Activated T-cell treated with anti-CD3 and anti-CD28 coated beads for 24 hours (primary cell): ENCODE results near the gene SAMMSON.

Experiments used
- DNase-seq: peaks from one replicate; pipeline ENCODE4 v3.0.0-alpha.2; 2020; ENCODE audit warnings: low read depth

Gene SAMMSON

DNA sequence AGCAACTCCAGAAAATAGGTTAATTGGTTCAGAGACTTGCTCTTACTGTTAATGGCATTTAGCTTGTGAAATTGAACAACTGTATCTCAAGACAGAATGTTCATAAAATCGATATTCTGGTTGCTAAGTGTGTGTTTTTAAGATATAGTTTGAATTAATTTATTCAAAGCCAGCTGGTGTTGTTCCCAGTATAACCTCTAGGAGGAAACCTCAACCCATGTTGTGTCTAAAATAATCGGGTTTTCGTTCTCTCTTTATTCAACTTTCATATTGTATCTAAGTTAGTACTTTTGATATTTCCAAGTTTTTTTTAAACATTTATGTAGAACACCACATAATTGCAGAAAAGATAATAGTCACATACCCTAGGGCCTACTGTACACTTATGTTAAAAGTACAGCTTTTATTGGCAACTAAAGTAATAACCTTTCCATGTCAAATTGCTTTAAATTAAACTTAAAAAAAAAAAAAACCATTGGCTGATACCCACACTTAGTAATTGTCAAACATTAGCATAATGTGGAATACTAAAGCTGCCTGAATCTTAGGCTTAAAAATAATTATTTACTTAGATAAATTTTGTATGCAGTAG is 90.9 kb downstream of the SAMMSON start:
- no peak for DNase-seq

DNA sequence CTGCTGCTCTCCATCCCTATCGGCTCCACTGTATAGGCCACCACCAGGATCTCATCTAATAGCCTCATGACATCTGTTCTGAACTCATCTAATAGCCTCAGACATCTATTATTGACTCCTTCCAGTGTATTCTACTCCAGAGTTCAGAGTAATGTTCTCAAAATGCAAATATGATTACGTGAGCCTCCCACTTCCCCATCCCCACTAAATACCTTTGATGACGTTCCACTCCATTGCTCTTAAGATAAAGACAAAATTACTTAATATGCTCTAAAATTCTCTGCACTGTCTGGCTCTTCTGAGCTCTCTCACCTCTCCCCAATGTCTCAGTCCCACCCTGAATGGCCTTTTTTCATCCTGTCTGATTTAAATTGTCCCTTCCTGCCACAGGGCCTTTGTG is 94.7 kb downstream of the SAMMSON start:
- DNase-seq: no peak

DNA sequence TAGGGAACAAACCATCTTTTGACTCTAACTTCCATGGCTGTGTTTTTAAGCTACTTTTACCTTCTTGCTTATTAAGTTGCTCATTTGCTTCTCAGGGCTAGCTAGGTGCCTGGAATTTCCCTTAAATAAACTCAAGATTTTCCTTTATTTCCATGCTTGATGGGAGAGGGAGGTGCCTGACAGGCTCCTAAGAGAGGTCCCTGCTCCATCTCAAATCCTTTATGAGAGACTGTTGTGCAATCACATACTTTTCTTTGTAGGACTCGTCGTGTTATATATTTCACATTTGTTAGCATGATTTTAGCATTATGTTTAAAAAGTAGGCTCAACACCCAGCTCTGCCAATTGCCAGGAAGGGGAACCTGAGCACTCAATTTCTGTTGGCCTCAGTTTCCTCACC is 95.7 kb downstream of the SAMMSON start:
- DNase-seq: no peak

DNA sequence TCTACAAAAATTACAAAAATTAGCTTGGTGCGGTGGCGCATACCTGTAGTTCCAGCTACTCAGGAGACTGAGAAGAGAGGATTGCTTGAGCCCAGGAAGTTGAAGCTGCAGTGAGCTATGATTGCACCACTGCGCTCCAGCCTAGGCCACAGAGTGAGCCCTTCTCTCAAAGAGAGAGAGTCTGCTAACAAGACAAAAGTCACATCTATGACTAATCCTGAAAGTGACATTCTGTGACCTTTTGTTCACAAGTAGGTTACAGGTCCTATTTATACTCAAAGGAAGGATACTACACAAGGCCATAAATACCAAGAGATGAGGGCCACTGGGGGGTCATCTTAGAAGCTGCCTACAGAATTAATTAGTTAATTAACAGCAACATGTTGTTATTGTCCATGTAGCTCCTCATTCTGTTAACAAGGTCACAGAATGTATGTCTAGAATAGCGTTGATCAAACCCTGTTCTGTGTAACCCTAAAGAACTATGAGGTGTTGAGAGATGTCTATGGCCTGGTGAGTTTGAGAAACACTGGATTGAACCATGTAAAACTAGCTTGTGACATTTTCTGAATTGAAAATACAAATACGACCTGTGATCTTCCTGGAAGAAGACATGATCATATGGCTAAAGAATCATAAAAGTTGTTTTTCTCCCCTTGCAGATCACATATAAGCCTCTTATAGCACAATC is 97.0 kb downstream of the SAMMSON start:
- DNase-seq: no peak

DNA sequence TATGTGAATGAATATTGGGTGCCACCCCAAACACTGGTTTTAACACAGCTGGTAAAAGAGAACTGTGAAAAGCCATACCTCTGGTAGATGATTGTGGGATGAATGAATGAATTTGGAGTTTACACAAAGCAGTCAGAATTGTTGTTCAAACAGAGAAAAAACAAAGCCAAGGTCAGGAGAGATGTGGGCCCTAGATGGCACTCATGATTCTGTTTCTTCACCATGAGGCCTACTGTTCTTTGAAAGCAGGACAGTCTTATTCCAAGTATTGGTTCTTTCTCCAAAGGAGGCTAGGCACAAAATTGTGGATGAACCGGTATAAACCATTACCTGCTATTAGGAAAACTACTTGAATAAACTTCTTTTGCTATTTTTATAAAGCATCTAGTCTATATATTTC is 97.6 kb downstream of the SAMMSON start:
- DNase-seq: no peak

DNA sequence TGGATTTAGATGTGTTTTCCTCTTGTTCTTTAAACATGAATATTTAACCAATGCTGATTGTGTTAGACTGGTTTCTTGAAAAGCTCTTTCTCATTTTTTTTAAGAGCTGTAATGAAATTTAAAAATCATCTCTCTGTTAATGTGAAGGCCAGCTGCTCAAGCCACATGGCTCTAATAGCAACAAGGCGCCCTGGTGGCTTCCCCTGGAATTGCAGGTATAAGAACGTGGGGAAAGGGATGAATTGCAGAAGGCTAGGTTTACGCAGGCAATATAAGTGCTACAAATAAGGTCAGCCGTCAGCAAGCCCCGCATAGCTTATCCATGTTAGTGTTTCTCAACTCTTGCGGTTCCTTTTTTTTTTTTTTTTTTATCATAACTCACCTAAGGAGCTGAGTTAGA is 108.5 kb downstream of the SAMMSON start:
- no peak for DNase-seq

DNA sequence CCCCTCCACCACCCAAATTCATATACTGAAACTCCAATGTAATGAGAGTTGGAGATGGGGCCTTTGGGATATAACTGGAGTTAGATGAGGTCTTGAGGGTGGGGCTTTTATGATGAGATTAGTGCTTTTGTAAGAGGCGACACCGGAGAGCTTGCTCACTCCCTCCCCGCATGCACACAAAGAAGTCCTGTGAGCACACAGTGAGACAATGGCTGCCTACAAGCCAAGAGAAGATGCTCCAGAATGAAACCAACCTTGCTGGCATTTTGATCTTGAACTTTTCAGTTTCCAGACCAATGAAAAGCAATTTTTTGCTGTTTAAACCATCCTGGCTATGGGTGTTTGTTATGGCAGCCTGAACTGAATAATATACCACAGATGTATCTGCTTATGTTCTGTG is 109.0 kb downstream of the SAMMSON start:
- no peak for DNase-seq

DNA sequence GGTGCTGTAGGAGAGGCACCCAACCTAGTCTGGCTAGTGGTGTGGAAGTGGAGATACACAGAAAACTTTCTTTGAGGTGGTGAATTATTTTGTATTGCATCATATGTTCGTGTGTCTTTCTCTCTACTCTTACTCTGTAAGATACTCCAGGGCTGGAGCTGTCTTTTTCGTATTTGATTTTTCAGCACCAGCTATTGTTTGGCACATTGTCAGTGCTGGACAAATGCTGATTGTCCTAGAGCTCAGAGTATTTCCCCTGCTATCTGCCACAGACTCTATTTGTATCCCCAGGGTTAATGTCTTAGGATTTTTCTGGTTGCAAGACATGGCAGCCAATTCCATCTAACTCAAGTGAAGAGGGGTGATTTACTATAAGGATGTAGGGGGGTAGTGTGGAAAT is 110.5 kb downstream of the SAMMSON start:
- DNase-seq: no peak

DNA sequence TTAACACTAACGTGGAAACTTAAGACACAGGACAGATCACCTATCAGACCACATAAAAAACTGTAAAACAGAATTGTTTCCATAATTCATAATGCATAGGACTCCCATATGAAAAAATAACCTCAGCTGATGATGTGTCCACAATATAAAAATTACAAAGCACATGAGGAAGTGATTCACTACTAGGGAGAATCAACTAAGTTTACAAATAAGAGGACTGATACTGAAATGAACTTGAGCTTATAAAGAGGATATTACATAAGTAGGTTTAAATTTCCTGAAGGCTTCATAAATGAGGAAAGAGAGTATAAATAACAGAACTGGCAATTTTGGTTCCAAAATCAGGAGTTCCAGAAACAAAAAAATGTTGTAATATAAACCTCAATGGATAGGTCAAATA is 111.9 kb downstream of the SAMMSON start:
- DNase-seq: no peak

DNA sequence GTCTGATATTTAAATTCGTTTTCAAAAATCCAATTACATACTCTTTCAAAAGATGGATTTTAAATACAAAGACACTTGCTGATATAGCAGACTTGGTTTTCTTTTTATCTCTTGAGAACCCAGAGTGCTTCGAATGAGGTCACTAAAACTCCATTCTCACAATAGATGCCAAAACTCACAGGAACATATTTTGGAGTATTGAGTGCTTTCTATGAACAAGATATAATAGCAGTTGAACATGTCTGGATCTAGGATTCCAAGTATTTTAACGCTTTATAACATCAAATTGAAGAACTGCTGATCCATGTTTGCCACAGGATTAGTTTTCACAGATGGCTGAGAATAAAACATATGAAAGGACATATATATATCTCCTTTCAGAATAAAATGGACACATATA is 113.2 kb downstream of the SAMMSON start:
- no peak for DNase-seq

DNA sequence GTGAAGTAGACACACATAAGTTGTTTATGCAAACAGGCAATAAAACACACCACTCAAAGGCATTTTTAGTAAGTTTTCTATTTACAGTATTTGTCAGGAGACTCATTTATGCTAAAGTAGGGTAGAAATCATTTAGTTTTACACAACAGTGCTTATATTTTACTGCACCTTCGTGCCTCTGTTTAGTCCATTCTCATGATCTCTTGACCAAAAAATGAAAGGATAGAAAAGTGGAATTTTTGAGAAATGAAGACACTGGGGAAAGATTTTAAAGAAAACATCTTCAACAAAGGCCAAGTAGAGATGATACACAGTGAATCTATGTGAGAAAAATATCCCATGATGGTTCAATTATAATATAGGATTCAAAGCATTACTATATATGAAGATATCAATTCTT is 114.9 kb downstream of the SAMMSON start:
- DNase-seq: no peak

DNA sequence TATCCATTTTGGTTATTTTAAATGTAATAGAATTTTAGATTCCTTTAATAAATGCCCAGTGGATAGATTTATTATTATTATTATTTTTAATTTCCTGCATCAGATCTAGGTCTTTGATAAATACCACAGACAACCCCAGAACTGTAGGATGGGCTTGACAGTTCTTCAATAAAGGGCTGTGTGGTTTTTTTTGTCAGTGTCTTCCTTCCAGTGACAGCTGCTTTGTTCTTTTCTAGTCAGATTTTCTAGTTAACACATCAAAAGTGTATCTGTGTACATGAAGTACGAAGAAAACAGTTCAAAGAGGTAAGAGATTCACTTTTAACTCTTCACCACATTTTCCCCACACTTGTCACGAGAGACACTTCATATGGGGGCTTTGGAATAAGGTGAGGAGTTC is 120.3 kb downstream of the SAMMSON start:
- DNase-seq: no peak
